ENCODE results near the gene C1QTNF5.

C1QTNF5 gene

GRCh38 chr11:119357074-119357473 is 16.4 kb upstream of the C1QTNF5 start:
- DNase-seq, result no peak

GRCh38 chr11:119356349-119357031 is 15.8 kb upstream of the C1QTNF5 start:
- DNase-seq, result peak; percentile 92

- DNase-seq, result no peak
These were observed 14.6 kb upstream of the C1QTNF5 start for GRCh38 chr11:119355091-119355843.

- DNase-seq, result peak; percentile 50
These were observed 12.2 kb upstream of the C1QTNF5 start for GRCh38 chr11:119352857-119353260.

GRCh38 chr11:119351232-119351631 is 10.5 kb upstream of the C1QTNF5 start:
- no peak for DNase-seq

GRCh38 chr11:119350302-119350701 is 9.6 kb upstream of the C1QTNF5 start:
- DNase-seq, result no peak

GRCh38 chr11:119347940-119348605 is 7.4 kb upstream of the C1QTNF5 start:
- peak; percentile 45 for DNase-seq

- no peak for DNase-seq
These were observed 6.6 kb upstream of the C1QTNF5 start for GRCh38 chr11:119347242-119347641.

GRCh38 chr11:119346605-119347004 is 5.9 kb upstream of the C1QTNF5 start, which contains the start of gene MFRP:
TSS of gene MFRP (minus strand) at chr11:119346705. CDS start at chr11:119346513, 192 bp downstream.
- no peak for DNase-seq

- no peak for DNase-seq
These were observed 5.0 kb upstream of the C1QTNF5 start for GRCh38 chr11:119345685-119346084.

GRCh38 chr11:119344291-119345010 is 3.8 kb upstream of the C1QTNF5 start:
- no peak for DNase-seq

GRCh38 chr11:119343726-119344125 is 3.0 kb upstream of the C1QTNF5 start:
- DNase-seq, result no peak

GRCh38 chr11:119342362-119343130 is 1.9 kb upstream of the C1QTNF5 start:
- no peak for DNase-seq

GRCh38 chr11:119342023-119342300 is 1.3 kb upstream of the C1QTNF5 start:
- no peak for DNase-seq

- DNase-seq, result no peak
These were observed 739 bp upstream of the C1QTNF5 start for GRCh38 chr11:119341222-119342022.

- peak; percentile 87 for DNase-seq
These were observed 921 bp downstream of the C1QTNF5 start for GRCh38 chr11:119339589-119340334.

- no peak for DNase-seq
These were observed 1.6 kb downstream of the C1QTNF5 start for GRCh38 chr11:119338965-119339588.

GRCh38 chr11:119338318-119338890 is 2.3 kb downstream of the C1QTNF5 start:
- DNase-seq, result peak; percentile 86

GRCh38 chr11:119337581-119338317 is 2.9 kb downstream of the C1QTNF5 start:
- peak; percentile 70 for DNase-seq
